Natural killer cell (primary cell): ENCODE data around the gene ELMO1. TPM values are rescaled to one million over a fixed set of nuclear protein-coding genes. Genes with fewer than 3 reads are reported as not detected.

Source experiments
- ATAC-seq, 3 donors: fragments of 150-1000 bp in 2 of 3; fragments of 200-7000 bp in 1 of 3; cut with Tn5 transposase; 1 replicate in 1 of 3; 2 replicates in 2 of 3; pipeline ENCODE4 v1.10.0; 2021; ENCODE audit warnings: mild to moderate bottlenecking in 2 of 3, moderate library complexity in 2 of 3
- DNase-seq, 2 donors: peaks; one replicate each; pipeline versions ENCODE4 v3.0.0 to v3.0.0-alpha.2; 2013 to 2021; ENCODE audit warnings: mixed read lengths in 1 of 2
- H3K27ac ChIP-seq: one replicate; pipeline ENCODE4 v1.5.1; 2013; ENCODE audit warnings: mild to moderate bottlenecking, low read length
- H3K27me3 ChIP-seq: one replicate; pipeline ENCODE4 v1.6.1; 2013; ENCODE audit warnings: low read length; ENCODE audit not compliant: control insufficient read depth, insufficient read depth
- H3K36me3 ChIP-seq: one replicate; pipeline ENCODE4 v1.6.1; 2013; ENCODE audit warnings: low read length; ENCODE audit not compliant: control insufficient read depth, insufficient read depth
- H3K4me1 ChIP-seq: one replicate; pipeline ENCODE4 v1.6.1; 2013; ENCODE audit warnings: low read length; ENCODE audit not compliant: control insufficient read depth, insufficient read depth
- H3K4me3 ChIP-seq: one replicate; pipeline ENCODE4 v1.5.1; 2013; ENCODE audit warnings: low read length
- H3K9me3 ChIP-seq: one replicate; pipeline ENCODE4 v1.6.1; 2013; ENCODE audit warnings: low read length; ENCODE audit not compliant: control insufficient read depth, insufficient read depth
- H3K27ac Mint-ChIP-seq, 2 donors: one replicate each; pipeline ENCODE4 v1.8.0; 2022; ENCODE audit warnings: mild to moderate bottlenecking in 2 of 2, mixed read lengths in 2 of 2, moderate library complexity in 1 of 2
- H3K27me3 Mint-ChIP-seq, 2 donors: one replicate each; pipeline ENCODE4 v1.8.0; 2022; ENCODE audit warnings: low read depth in 2 of 2, mixed read lengths in 2 of 2
- H3K36me3 Mint-ChIP-seq: one replicate; pipeline ENCODE4 v1.8.0; 2022; ENCODE audit warnings: mixed read lengths
- H3K4me1 Mint-ChIP-seq, 2 donors: one replicate each; pipeline ENCODE4 v1.8.0; 2022; ENCODE audit warnings: mixed read lengths in 2 of 2
- H3K4me3 Mint-ChIP-seq: one replicate; pipeline ENCODE4 v1.8.0; 2022; ENCODE audit warnings: mild to moderate bottlenecking, moderate library complexity, mixed read lengths
- H3K9me3 Mint-ChIP-seq, 2 donors: one replicate each; pipeline ENCODE4 v1.8.0; 2022; ENCODE audit warnings: mixed read lengths in 2 of 2
- WGBS: methylation state at CpG from one replicate; pipeline ENCODE4 v1.1.7; 2013; ENCODE audit warnings: missing lambda C conversion rate; ENCODE audit not compliant: insufficient coverage; 5-methylcytosine and 5-hydroxymethylcytosine counted together
- intact Hi-C: fragments of 100-400 bp; cut with micrococcal nuclease; formaldehyde crosslinking; loops from one replicate; pipeline ENCODE4 v1.14.2; 2022
- total RNA-seq, 4 donors: library from RNA; stranded (reverse); fragments of 120-200 nt in 1 of 4; gene quantifications; one replicate each; pipeline versions ENCODE4 v1.2.3 to v1.2.4, GENCODE V29; 2013 to 2022
- TF ChIP-seq, protein P1 (sequence below): fragments of 200-600 bp; IDR thresholded peaks from one replicate; pipeline ENCODE4 v1.8.0; 2022; ENCODE audit warnings: antibody characterized with exemption

ELMO1 gene
- total RNA-seq, 3 donors from 2014 or later (not counting 1 experiment from before 2014, with no cell fraction given), result 127 to 147 (median 130) TPM

DNA sequence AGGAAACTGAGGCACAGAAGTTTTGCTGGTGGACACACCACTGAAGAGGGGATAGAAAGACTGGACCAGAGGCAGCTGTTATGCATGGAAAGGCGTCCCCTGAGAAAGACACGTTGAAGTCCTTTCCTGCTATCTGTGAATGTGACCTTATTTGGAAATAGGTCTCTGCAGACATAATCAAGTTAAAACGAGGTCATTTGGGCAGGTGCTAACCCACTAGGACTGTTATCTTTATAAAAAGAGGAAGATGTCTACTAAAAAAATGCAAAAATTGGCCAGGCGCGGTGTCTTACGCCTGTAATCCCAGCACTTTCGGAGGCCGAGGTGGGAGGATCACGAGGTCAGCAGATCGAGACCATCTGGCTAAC lies 31.6 kb downstream of the ELMO1 start:
- H3K9me3 ChIP-seq, result no peaks in the 10 kb centered on the region
- TF ChIP-seq, protein P1, sequence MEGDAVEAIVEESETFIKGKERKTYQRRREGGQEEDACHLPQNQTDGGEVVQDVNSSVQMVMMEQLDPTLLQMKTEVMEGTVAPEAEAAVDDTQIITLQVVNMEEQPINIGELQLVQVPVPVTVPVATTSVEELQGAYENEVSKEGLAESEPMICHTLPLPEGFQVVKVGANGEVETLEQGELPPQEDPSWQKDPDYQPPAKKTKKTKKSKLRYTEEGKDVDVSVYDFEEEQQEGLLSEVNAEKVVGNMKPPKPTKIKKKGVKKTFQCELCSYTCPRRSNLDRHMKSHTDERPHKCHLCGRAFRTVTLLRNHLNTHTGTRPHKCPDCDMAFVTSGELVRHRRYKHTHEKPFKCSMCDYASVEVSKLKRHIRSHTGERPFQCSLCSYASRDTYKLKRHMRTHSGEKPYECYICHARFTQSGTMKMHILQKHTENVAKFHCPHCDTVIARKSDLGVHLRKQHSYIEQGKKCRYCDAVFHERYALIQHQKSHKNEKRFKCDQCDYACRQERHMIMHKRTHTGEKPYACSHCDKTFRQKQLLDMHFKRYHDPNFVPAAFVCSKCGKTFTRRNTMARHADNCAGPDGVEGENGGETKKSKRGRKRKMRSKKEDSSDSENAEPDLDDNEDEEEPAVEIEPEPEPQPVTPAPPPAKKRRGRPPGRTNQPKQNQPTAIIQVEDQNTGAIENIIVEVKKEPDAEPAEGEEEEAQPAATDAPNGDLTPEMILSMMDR, result no peak
- ATAC-seq (no peak), DNase-seq (no peak)
- H3K9me3 Mint-ChIP-seq, result peaks cover 0 to 3% of the 10 kb centered on the region in 2 donors
- no peaks in the 10 kb centered on the region for H3K36me3 ChIP-seq
- H3K27me3 ChIP-seq, result no peaks in the 10 kb centered on the region
- no peaks in the 10 kb centered on the region for H3K36me3 Mint-ChIP-seq
- no peak overlapping the region for H3K4me3 ChIP-seq
- H3K27ac ChIP-seq, result no peak overlapping the region
- no peaks in the 10 kb centered on the region for H3K27me3 Mint-ChIP-seq
- 52% methylated on average over 10 of the region's 10 CpGs for WGBS
- H3K27ac Mint-ChIP-seq, result no peak overlapping the region
- H3K4me3 Mint-ChIP-seq, result no peak overlapping the region
- intact Hi-C loops, result no loop called here
- H3K4me1 ChIP-seq, result peaks cover 4% of the 10 kb centered on the region
- peaks cover 58 to 61% of the 10 kb centered on the region in 2 donors for H3K4me1 Mint-ChIP-seq

DNA sequence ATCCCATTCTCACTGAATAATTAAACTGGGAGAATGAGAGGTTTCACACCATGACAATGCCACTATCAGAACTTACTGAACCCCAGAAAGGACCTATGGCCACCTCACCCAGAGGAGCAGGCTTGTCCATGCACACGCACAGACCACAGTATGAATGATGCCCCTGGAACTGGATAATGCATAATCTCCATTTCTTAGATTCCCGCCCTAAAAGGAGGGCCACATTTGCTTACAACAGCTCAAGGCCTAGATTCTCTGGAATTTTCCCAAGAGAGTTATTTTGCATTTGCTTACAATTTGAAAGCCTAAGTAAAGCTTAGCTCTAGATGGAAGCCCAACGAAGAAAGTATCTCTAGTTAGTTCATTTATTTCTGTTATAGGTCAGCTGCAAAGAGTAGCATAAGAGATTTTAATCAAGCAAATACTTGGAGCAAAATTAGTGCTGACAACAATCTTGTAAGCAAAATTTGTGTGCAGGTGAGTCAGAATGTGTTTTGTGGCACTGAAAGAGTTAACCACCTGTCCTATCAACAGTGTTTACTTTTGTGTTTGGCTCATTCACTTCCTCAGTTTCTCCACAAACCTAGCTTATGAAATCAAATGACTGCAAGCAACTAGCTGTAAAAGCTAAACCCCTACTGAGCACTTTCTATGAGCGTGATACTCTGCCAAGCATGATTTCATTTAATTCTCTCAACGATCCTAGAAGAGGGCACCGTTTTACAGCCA lies 32.1 kb downstream of the ELMO1 start:
- H3K36me3 Mint-ChIP-seq, result no peaks in the 10 kb centered on the region
- TF ChIP-seq, protein P1, result no peak
- Histone ChIP-seq H3K4me1 (peaks cover 4% of the 10 kb centered on the region), H3K36me3 (no peaks in the 10 kb centered on the region), H3K27ac (no peak overlapping the region), H3K9me3 (no peaks in the 10 kb centered on the region), H3K4me3 (no peak overlapping the region), H3K27me3 (no peaks in the 10 kb centered on the region)
- H3K27ac Mint-ChIP-seq, result no peak overlapping the region
- intact Hi-C loops, result no loop called here
- H3K27me3 Mint-ChIP-seq, result no peaks in the 10 kb centered on the region
- WGBS, result 90% methylated on average over 6 of the region's 6 CpGs
- DNase-seq, result no peak
- ATAC-seq, result no peak
- H3K4me1 Mint-ChIP-seq, result peaks cover 57 to 61% of the 10 kb centered on the region in 2 donors
- H3K9me3 Mint-ChIP-seq, result peaks cover 0 to 3% of the 10 kb centered on the region in 2 donors
- H3K4me3 Mint-ChIP-seq, result no peak overlapping the region

DNA sequence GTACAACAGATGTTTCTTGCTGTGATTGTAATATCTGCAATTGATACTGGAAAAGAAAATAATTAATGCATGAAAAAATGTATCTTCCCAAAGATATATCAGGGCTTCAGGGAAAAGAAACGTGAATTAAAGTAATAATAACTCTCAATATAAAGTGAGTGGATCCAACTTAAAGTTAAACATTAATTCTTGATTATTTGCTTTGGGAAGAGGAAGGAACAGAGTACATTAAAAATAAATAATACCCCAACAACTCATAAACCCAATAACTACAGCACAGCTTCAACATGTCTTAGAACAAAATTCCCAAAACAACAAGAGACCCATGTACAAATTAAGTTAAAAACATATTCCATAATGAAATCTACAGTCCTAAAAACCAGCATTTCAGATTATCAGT lies 33.0 kb downstream of the ELMO1 start:
- H3K9me3 ChIP-seq, result no peaks in the 10 kb centered on the region
- intact Hi-C loops, result no loop called here
- H3K4me3 ChIP-seq, result no peak overlapping the region
- H3K4me3 Mint-ChIP-seq, result no peak overlapping the region
- no CpG with 5 or more reads among the region's 1 CpG for WGBS
- peaks cover 4% of the 10 kb centered on the region for H3K4me1 ChIP-seq
- no peak overlapping the region for H3K27ac Mint-ChIP-seq
- H3K36me3 Mint-ChIP-seq, result no peaks in the 10 kb centered on the region
- H3K9me3 Mint-ChIP-seq, result peaks cover 0 to 3% of the 10 kb centered on the region in 2 donors
- no peaks in the 10 kb centered on the region for H3K27me3 Mint-ChIP-seq
- no peaks in the 10 kb centered on the region for H3K27me3 ChIP-seq
- H3K36me3 ChIP-seq, result no peaks in the 10 kb centered on the region
- TF ChIP-seq, protein P1, result no peak
- peaks cover 55% of the 10 kb centered on the region in 2 donors for H3K4me1 Mint-ChIP-seq
- ATAC-seq, result no peak
- H3K27ac ChIP-seq, result no peak overlapping the region
- no peak for DNase-seq
